Keratinocyte (primary cell): ENCODE results near the gene PARD3. TPM values are rescaled to one million over a fixed set of nuclear protein-coding genes. Genes with fewer than 3 reads are reported as not detected.

Source experiments
- DNase-seq: peaks from one replicate; pipeline ENCODE4 v3.0.0-alpha.2; 2011; ENCODE audit warnings: low read depth, missing footprints, low spot score
- FAIRE-seq: peaks from 2 replicates; lab custom pipeline; 2011; peaks lifted over from hg19 to GRCh38; lab: Jason Lieb, UNC
- H2AFZ ChIP-seq: 2 replicates; pipeline ENCODE4 v1.6.0; 2012; ENCODE audit warnings: low read length, control low read depth, inconsistent platforms; ENCODE audit not compliant: control insufficient read depth
- H3K27ac ChIP-seq: 2 replicates; pipeline ENCODE4 v1.5.1; 2011; ENCODE audit warnings: low read length; ENCODE audit not compliant: control insufficient read depth, insufficient read depth
- H3K27me3 ChIP-seq: 3 replicates; pipeline ENCODE4 v1.6.0; 2011; ENCODE audit warnings: low read length; ENCODE audit not compliant: control insufficient read depth, insufficient read depth; ENCODE audit errors: extremely low read depth
- H3K36me3 ChIP-seq, 2 experiments: 2 replicates in 1 of 2; 3 replicates in 1 of 2; pipeline ENCODE4 v1.5.1; 2011; ENCODE audit warnings: low read length in 2 of 2, mild to moderate bottlenecking in 1 of 2; ENCODE audit not compliant: control insufficient read depth in 2 of 2, insufficient read depth in 2 of 2; ENCODE audit errors: extremely low read depth in 1 of 2
- H3K4me1 ChIP-seq: 3 replicates; pipeline ENCODE4 v1.5.1; 2011; ENCODE audit warnings: low read length; ENCODE audit not compliant: control insufficient read depth, insufficient read depth; ENCODE audit errors: extremely low read depth
- H3K4me2 ChIP-seq: 3 replicates; pipeline ENCODE4 v1.6.0; 2011; ENCODE audit warnings: low read depth, low read length; ENCODE audit not compliant: control insufficient read depth, insufficient read depth; ENCODE audit errors: extremely low read depth
- H3K4me3 ChIP-seq, 3 experiments: fragments of 200-600 bp in 1 of 3; sonication (generic) in 1 of 3; 2 replicates in 2 of 3; 3 replicates in 1 of 3; pipeline ENCODE4 v1.5.1; 2011 to 2016; ENCODE audit warnings: low read length in 3 of 3, mild to moderate bottlenecking in 3 of 3, control low read depth in 2 of 3, inconsistent platforms in 1 of 3, low read depth in 1 of 3, mixed read lengths in 1 of 3, mixed run types in 1 of 3, moderate library complexity in 1 of 3; ENCODE audit not compliant: control insufficient read depth in 2 of 3, insufficient read depth in 2 of 3; ENCODE audit errors: extremely low read depth in 1 of 3
- H3K79me2 ChIP-seq: 2 replicates; pipeline ENCODE4 v1.6.0; 2012; ENCODE audit warnings: low read length; ENCODE audit not compliant: control insufficient read depth, insufficient read depth
- H3K9ac ChIP-seq: 3 replicates; pipeline ENCODE4 v1.6.0; 2011; ENCODE audit warnings: low read length; ENCODE audit not compliant: control insufficient read depth, insufficient read depth; ENCODE audit errors: extremely low read depth
- H3K9me1 ChIP-seq: 3 replicates; pipeline ENCODE4 v1.6.0; 2011; ENCODE audit warnings: low read length; ENCODE audit not compliant: control insufficient read depth, insufficient read depth; ENCODE audit errors: extremely low read depth
- H3K9me3 ChIP-seq: 2 replicates; pipeline ENCODE4 v1.5.1; 2012; ENCODE audit warnings: low read depth, low read length; ENCODE audit not compliant: control insufficient read depth
- H4K20me1 ChIP-seq: 3 replicates; pipeline ENCODE4 v1.6.0; 2011; ENCODE audit warnings: low read length; ENCODE audit not compliant: control insufficient read depth, insufficient read depth; ENCODE audit errors: extremely low read depth
- CTCF ChIP-seq, 3 experiments: IDR thresholded peaks in 1 of 3; conservative IDR thresholded peaks in 1 of 3; optimal IDR thresholded peaks in 1 of 3; 2 replicates in 2 of 3; 3 replicates in 1 of 3; pipeline versions ENCODE3 to v1.5.1; 2011; ENCODE audit warnings: low read length in 3 of 3, mild to moderate bottlenecking in 3 of 3, moderate library complexity in 2 of 3, control low read depth in 1 of 3, inconsistent platforms in 1 of 3; ENCODE audit not compliant: insufficient read depth in 2 of 3; ENCODE audit errors: extremely low read depth in 1 of 3
- EZH2 ChIP-seq: IDR thresholded peaks from one replicate; pipeline ENCODE4 v1.6.1; 2012; ENCODE audit warnings: inconsistent platforms, mild to moderate bottlenecking, low read length, moderate library complexity
- dilution Hi-C: fragments of 300-500 bp; cut with MboI; formaldehyde crosslinking; loops from one replicate; pipeline ENCODE4 v1.7.0; 2020; ENCODE audit warnings: low sequenced_read_pairs; ENCODE audit not compliant: extremely low pct_ligation_motif_present
- polyA plus RNA-seq, 5 experiments: library from polyadenylated mRNA; depleted of rRNA in 3 of 5; stranded (reverse) in 3 of 5; stranded (forward) in 1 of 5; unstranded in 1 of 5; fragments of >200 nt; gene quantifications; 1 replicate in 1 of 5; 2 replicates in 3 of 5; 3 replicates in 1 of 5; pipeline versions ENCODE4 v1.2.1 to v1.2.3, GENCODE V29; 2011 to 2012; ENCODE audit warnings: missing spikeins in 2 of 5, low read depth in 1 of 5, low replicate concordance in 1 of 5

PARD3 gene
- polyA plus RNA-seq, 1 donor (not counting 4 experiments of a cell fraction or from before 2014, with no cell fraction given): 46.4 TPM

GRCh38 chr10:34507217-34507616, 307.9 kb downstream of the PARD3 start:
- H3K27me3 ChIP-seq: no peaks in the 10 kb centered on the region
- H3K27ac ChIP-seq: no peak overlapping the region
- no peak overlapping the region for H2AFZ ChIP-seq
- H4K20me1 ChIP-seq: no peaks in the 10 kb centered on the region
- dilution Hi-C loops: no loop called here
- no peak overlapping the region for H3K4me3 ChIP-seq
- H3K9me3 ChIP-seq: no peaks in the 10 kb centered on the region
- H3K4me2 ChIP-seq: no peak overlapping the region
- H3K9ac ChIP-seq: no peak overlapping the region
- peaks cover 14% of the 10 kb centered on the region for H3K4me1 ChIP-seq
- DNase-seq: no peak
- H3K36me3 ChIP-seq: no peaks in the 10 kb centered on the region
- FAIRE-seq: no peak
- H3K79me2 ChIP-seq: peaks cover 5% of the 10 kb centered on the region
- TF ChIP-seq EZH2: no peak
- no peak for TF ChIP-seq CTCF (optimal IDR thresholded peaks at IDR 0.05 in 1 of 3, IDR thresholded peaks at IDR 0.05 in 1 of 3, conservative IDR thresholded peaks at IDR 0.05 in 1 of 3; ENCODE audit: extremely low read depth in 1 of 3, insufficient read depth in 2 of 3, low read length in 3 of 3)
- no peaks in the 10 kb centered on the region for H3K9me1 ChIP-seq

- H3K36me3 ChIP-seq: no peaks in the 10 kb centered on the region
- no peaks in the 10 kb centered on the region for H4K20me1 ChIP-seq
- H3K9me1 ChIP-seq: no peaks in the 10 kb centered on the region
- H3K4me1 ChIP-seq: peaks cover 14% of the 10 kb centered on the region
- no peak overlapping the region for H3K9ac ChIP-seq
- peaks cover 7% of the 10 kb centered on the region for H3K79me2 ChIP-seq
- no peak overlapping the region for H3K4me3 ChIP-seq
- H3K9me3 ChIP-seq: no peaks in the 10 kb centered on the region
- no peak for TF ChIP-seq EZH2
- no peak for TF ChIP-seq CTCF (optimal IDR thresholded peaks at IDR 0.05 in 1 of 3, IDR thresholded peaks at IDR 0.05 in 1 of 3, conservative IDR thresholded peaks at IDR 0.05 in 1 of 3; ENCODE audit: extremely low read depth in 1 of 3, insufficient read depth in 2 of 3, low read length in 3 of 3)
- FAIRE-seq (no peak), DNase-seq (no peak)
- H3K27me3 ChIP-seq: no peaks in the 10 kb centered on the region
- H3K27ac ChIP-seq: no peak overlapping the region
- H2AFZ ChIP-seq: no peak overlapping the region
- no peak overlapping the region for H3K4me2 ChIP-seq
- dilution Hi-C loops: no loop called here
Observed at GRCh38 chr10:34506786-34507185, 308.3 kb downstream of the PARD3 start.
